ENCODE data around the gene INPPL1.
A peak's percentile ranks its signal among the peaks of the same experiment; 100 is the strongest.

INPPL1 gene

DNA sequence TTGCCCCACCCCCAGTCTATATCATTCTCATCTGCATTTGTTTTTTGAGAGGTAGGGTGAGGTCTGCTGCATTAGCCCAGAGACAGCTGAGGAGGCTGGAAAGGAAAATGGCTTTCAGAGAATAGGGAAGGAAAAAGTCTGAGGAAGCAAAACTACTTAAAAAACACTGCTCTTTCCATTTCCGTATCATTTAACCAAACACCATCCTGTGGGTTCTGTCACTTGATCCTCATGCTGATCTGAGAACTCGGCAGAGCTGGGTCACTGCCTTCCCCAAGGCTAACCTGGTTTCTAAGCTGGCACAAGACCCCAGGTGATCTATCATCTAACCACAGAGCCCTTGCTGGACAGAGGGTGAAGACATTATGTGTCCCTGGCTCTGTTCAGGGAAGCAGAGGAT is 6.7 kb upstream of the INPPL1 start:
- no peak for DNase-seq

DNA sequence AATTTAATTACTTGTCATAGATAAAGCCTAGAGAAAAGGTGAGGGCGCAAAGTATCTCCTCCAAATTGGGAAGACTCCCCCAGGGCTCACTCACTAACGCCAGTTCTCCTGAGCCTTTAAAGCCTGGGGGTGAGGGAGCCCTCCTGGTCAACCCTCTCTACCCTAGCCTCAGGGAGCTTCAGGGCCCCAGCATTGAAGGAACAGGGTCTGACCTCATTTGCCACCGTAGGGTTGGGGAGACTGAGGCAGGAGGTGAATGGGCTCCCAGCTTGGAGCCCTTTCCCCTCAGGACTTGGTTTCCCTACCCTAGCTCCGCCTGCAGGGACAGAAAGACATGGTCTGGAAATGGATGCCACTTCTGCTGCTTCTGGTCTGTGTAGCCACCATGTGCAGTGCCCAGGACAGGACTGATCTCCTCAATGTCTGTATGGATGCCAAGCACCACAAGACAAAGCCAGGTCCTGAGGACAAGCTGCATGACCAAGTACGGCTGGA is 6.3 kb upstream of the INPPL1 start:
- no peak for DNase-seq

DNA sequence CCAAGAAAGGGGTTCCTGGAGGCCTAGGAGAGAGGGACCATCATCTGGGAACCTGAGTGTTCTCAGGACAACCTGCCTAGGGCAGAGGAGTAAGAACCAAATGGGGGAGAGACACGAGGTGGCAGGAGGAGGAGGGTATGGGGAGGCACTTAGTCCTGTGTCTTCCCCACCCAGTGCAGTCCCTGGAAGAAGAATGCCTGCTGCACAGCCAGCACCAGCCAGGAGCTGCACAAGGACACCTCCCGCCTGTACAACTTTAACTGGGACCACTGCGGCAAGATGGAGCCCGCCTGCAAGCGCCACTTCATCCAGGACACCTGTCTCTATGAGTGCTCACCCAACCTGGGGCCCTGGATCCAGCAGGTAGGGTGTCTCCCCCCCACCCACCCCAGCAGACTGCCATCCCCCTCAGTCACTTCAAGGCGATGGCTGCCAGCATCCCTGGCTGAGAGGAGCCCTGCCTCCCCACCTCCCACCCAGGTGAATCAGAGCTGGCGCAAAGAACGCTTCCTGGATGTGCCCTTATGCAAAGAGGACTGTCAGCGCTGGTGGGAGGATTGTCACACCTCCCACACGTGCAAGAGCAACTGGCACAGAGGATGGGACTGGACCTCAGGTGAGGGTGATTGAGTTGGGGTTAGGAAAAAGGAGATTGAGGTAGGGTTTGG is 3.7 kb upstream of the INPPL1 start:
- no peak for DNase-seq

DNA sequence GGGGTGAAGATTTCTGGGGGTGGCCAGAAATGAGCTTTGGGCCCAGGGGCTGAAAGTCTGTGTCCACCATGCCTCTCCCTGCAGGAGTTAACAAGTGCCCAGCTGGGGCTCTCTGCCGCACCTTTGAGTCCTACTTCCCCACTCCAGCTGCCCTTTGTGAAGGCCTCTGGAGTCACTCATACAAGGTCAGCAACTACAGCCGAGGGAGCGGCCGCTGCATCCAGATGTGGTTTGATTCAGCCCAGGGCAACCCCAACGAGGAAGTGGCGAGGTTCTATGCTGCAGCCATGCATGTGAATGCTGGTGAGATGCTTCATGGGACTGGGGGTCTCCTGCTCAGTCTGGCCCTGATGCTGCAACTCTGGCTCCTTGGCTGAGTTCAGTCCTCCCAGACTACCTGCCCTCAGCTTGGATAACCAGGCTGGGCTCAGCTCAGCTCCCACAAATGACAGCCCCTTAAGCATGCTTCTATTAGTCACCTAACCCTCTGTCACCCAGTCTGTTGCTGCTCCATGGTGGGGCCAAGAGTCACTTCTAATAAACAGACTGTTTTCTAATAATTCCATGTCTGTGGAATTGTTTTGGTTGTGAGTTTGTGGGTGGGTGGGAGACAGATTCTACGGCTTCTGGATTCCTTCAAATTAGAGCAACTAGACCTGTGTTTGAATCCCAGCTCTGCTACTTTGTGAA is 3.0 kb upstream of the INPPL1 start:
- no peak for DNase-seq

GRCh38 chr11:72222106-72222891 is 2.3 kb upstream of the INPPL1 start:
- no peak for DNase-seq

DNA sequence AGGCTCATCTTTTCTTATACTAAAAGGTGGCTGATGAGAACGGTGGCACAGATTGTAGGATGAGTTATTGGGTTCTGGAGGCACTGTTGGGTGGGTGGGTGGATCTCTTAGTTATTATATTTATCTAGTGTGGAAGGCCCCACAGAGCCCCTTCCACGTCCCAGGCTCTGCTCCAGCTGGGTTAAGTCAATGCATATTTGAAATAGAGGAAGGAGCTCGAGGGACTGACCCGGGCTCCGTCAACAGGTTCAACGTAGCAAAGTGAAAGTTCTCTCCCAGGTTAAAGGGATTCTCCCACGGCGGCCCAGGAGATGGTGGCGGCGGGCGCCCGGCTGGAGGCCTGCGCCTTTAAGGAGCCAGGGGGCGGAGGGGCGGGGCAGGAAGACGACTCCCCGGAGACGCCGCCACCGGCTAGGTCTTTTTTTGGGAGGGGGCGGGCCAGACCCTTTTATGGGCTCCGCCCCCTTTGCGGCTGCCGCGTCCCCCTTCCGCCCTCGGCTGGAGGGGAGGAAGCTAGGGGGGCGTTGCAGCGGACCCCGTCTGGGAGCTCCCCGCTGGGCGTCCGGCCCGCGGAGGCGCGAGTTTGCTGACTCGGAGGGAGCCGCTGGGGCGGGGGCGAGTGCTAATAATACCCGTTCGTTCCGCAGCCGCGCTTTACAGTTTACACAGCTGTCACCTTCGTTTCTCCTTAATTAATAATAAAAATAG is 1.5 kb upstream of the INPPL1 start:
- DNase-seq, result peak; percentile 93

DNA sequence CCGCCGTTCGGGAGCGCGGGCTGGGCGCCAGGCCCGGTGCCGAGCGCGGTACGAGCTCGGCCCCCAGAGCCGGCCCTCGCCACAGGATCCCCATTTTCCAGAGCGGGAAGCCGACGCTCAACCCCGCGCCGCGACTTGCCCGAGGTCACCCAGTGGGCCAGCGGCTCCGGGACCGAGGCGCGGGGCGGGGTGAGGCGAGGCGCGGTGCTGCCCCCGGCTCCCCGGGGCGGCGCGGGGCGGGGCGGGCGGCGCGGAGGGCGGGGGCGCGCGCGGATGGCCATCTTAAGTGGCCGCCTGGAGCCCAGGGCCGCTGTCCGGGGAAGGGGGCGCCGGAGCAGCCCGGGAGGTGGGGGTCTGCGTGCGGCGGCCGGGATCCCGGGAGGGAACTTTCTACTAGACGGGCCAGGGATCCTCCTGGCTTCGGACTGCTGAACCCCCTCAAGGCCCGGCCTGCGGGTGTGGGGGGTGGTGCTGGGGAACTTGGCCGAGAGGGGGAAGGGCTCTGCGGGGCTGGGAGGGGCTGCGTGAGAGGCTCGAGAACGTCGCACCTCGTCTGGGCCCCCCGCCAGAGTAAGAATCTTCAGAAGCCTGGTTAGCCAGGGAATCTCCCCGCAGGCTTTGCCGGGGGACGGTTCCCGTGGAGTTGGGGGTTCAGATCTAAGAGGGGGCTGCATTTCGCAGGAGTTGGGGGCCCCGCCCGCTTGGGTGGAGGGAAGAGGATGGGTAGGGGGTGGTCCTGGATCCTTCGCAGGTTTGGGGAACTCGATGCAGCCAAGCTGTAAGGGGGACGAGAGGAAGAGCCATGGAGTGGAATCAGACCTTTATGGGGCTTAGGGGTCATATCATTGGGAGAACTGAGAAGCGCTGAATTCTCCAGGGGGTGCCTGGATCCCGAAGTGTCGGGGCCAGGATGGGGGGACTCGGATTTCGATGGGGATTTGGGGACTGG is 678 bp upstream of the INPPL1 start:
- peak; percentile 23 for DNase-seq

GRCh38 chr11:72225411-72225951 is 914 bp downstream of the INPPL1 start:
- no peak for DNase-seq

- DNase-seq, result peak; percentile 41
These were observed 2.1 kb downstream of the INPPL1 start for GRCh38 chr11:72226701-72227100.

- peak; percentile 98 for DNase-seq
These were observed 3.0 kb downstream of the INPPL1 start for GRCh38 chr11:72227316-72228228.

- no peak for DNase-seq
These were observed 3.8 kb downstream of the INPPL1 start for GRCh38 chr11:72228229-72228843.

DNA sequence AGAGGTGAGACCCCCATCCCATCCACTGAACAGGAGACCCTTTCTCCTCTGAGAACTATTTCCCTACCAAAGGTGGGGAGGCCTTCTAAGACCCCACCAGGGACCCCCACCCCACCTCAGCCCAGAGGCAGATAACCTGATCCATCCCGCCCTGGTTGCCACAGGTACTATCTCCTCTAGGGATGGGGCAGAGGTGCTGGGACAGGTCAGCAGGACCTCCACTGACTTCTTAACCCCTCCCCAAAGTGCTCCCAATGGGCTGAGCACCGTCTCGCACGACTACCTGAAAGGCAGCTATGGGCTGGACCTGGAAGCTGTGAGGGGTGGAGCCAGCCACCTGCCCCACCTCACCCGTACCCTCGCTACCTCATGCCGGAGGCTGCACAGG is 4.3 kb downstream of the INPPL1 start:
- DNase-seq, result no peak

GRCh38 chr11:72229336-72229924 is 4.9 kb downstream of the INPPL1 start:
- no peak for DNase-seq

GRCh38 chr11:72229925-72230763 is 5.6 kb downstream of the INPPL1 start:
- DNase-seq, result no peak

- no peak for DNase-seq
These were observed 6.3 kb downstream of the INPPL1 start for GRCh38 chr11:72230764-72231365.

DNA sequence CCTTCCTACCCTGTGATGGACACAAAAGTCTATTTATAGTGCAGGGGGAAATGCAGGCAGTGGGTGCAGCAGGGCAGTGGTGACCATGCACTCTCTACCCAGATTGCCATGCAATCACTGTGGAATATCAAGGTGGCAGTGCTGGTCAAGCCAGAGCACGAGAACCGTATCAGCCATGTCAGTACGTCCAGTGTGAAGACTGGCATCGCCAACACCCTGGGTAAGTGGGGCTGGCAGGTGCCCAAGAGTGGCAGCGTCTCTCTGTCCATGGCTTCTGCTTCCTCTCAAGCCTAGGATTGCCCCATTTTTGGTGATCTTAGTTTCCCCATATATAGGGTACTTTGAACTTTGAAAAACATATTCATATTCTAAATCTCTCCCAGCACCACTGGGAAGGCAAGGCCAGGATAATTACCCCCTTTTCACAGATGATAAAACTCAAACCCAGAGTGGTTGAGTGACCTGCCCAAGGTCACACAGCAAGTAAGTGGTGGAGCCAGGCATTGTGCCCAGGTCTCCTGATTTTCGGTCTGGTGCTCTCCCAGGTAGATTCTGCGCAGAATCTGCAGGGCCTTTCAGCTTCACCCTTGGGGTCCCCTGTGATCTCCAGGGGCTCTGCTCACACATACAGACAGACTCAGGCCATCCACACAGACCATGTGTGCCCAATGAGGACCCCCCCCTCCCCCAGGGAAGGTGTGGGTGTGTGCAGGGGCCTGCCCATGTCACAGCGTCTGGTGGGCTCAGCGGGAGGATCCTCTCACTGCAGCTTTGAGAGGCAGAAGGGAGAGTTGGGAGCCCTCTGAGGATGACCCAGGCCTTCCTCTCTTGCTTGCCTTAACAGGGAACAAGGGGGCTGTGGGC is 7.1 kb downstream of the INPPL1 start:
- no peak for DNase-seq

All from NCI-H2171 treated with DMSO at 0.1 percent for 48 hours (cell line).